K562 (cell line): ENCODE results near the gene FTH1. TPM values are rescaled to one million over a fixed set of nuclear protein-coding genes. Genes with fewer than 3 reads are reported as not detected.

Source experiments
- CREB3L1 ChIP-seq: fragments of 450-650 bp; IDR thresholded peaks from 2 replicates; pipeline ENCODE4 v1.6.1; 2014; ENCODE audit warnings: low read depth, mild to moderate bottlenecking, moderate library complexity, borderline replicate concordance
- GTF2E2 ChIP-seq: fragments of 200-800 bp; sonication (Bioruptor generic); IDR thresholded peaks from 2 replicates; pipeline ENCODE4 v1.6.1; 2016; ENCODE audit warnings: missing genetic modification characterization, missing compliant biosample characterization
- MBD1 ChIP-seq: fragments of 250-450 bp; sonication (Bioruptor Pico); IDR thresholded peaks from 2 replicates; pipeline ENCODE4 v1.8.0; 2022; ENCODE audit warnings: inconsistent platforms
- NFIX ChIP-seq: fragments of 250-450 bp; sonication (Bioruptor Pico); IDR thresholded peaks from 2 replicates; pipeline ENCODE4 v1.4.0; 2020; ENCODE audit warnings: low read depth, mild to moderate bottlenecking, moderate library complexity
- RREB1 ChIP-seq: fragments of 250-450 bp; sonication (Bioruptor Pico); IDR thresholded peaks from 2 replicates; pipeline ENCODE4 v1.4.0; 2020
- ZC3H11A ChIP-seq: IDR thresholded peaks from 2 replicates; pipeline ENCODE4 v1.6.1; 2012; ENCODE audit warnings: low read depth, low read length, improper control_type of control experiment
- ZFX ChIP-seq: sonication (generic); formaldehyde crosslinking; IDR thresholded peaks from 2 replicates; pipeline ENCODE4 v1.8.0; 2022; ENCODE audit warnings: mild to moderate bottlenecking, missing genetic modification reagents, moderate library complexity
- ZNF253 ChIP-seq: fragments of 250-450 bp; sonication (Bioruptor Pico); conservative IDR thresholded peaks from 2 replicates; pipeline ENCODE4 v1.6.1; 2021; ENCODE audit warnings: mild to moderate bottlenecking
- ZNF449 ChIP-seq: fragments of 250-450 bp; sonication (Bioruptor Pico); IDR thresholded peaks from 2 replicates; pipeline ENCODE4 v1.8.0; 2022; ENCODE audit warnings: moderate library complexity, mild to moderate bottlenecking, inconsistent platforms
- ZNF507 ChIP-seq: conservative IDR thresholded peaks from 2 replicates; pipeline ENCODE4 v1.6.1; 2017; ENCODE audit warnings: missing genetic modification characterization, missing compliant biosample characterization
- ZNF518B ChIP-seq: fragments of 250-450 bp; sonication (Bioruptor Pico); IDR thresholded peaks from 2 replicates; pipeline ENCODE4 v1.5.0; 2021; ENCODE audit warnings: mild to moderate bottlenecking, moderate library complexity
- ZNF76 ChIP-seq: fragments of 250-450 bp; sonication (Bioruptor Pico); IDR thresholded peaks from 2 replicates; pipeline ENCODE4 v1.4.0; 2020; ENCODE audit warnings: mild to moderate bottlenecking, moderate library complexity, borderline replicate concordance
- ZSCAN32 ChIP-seq: fragments of 450-650 bp; formaldehyde crosslinking; IDR thresholded peaks from 2 replicates; pipeline ENCODE4 v1.4.0; 2020; ENCODE audit warnings: mild to moderate bottlenecking, moderate library complexity
- polyA plus RNA-seq, 8 experiments: library from polyadenylated mRNA; depleted of rRNA in 4 of 8; stranded (reverse) in 5 of 8; unstranded in 3 of 8; fragments of >200 nt; fragmentation: Nextera tagmentation in 2 of 8; fragmentation: Illumina TruSeq in 1 of 8; extraction: Ambion mirVana in 2 of 8; extraction: Trizol in 1 of 8; gene quantifications; 2 replicates each; pipeline versions ENCODE4 v1.2.1 to v1.2.3, GENCODE V29; 2011 to 2014; ENCODE audit warnings: inconsistent platforms in 1 of 8, missing spikeins in 1 of 8
- total RNA-seq, 7 experiments: library from RNA; depleted of rRNA in 6 of 7; stranded (reverse); fragments of >200 nt in 6 of 7; fragmentation: Illumina TruSeq in 2 of 7; extraction: Trizol in 2 of 7; gene quantifications; 2 replicates each; pipeline versions ENCODE4 v1.2.1 to v1.2.3, GENCODE V29; 2011 to 2021; ENCODE audit warnings: low replicate concordance in 1 of 7

The FTH1 gene
- total and polyA plus RNA-seq, 9 of the 15 experiments (the other 6 are each of a cell fraction or from before 2014, with no cell fraction given), result 370 to 3,146 (median 802) TPM

- TF ChIP-seq ZC3H11A (no peak), ZNF449 (no peak), ZFX (peak; percentile 29; the same call in 1 of the 2 replicates), ZNF518B (CRISPR knock-in tag) (peak; percentile 55; the same call in 1 of the 2 replicates), RREB1 (no peak), CREB3L1 (no peak), NFIX (CRISPR knock-in tag) (0 out of 2 replicates have a peak, but pooled peaks have one; percentile 8), MBD1 (CRISPR knock-in tag) (no peak), ZNF253 (CRISPR knock-in tag) (peak; percentile 67; the same call in 1 of the 2 replicates), ZSCAN32 (no peak), GTF2E2 (tag) (no peak), ZNF507 (tag) (no peak), ZNF76 (CRISPR knock-in tag) (no peak)
Observed at GRCh38 chr11:61964058-61964665, 3.3 kb downstream of the FTH1 start (continued).
